Rectal smooth muscle tissue (tissue), 1 donor: ENCODE data around the gene DENND1C.
"Not testable (repeated sequence)": the region's sequence is repeated elsewhere in the genome, so short reads cannot be mapped to it uniquely, and the experiment has no call there.

Experiments used
- H3K27ac ChIP-seq: one replicate; pipeline ENCODE4 v1.7.0; 2013; ENCODE audit warnings: low read depth, low read length, inconsistent platforms
- H3K27me3 ChIP-seq: one replicate; pipeline ENCODE4 v1.7.0; 2013; ENCODE audit warnings: low read length; ENCODE audit not compliant: control insufficient read depth, insufficient read depth
- H3K36me3 ChIP-seq: one replicate; pipeline ENCODE4 v1.7.0; 2013; ENCODE audit warnings: low read length; ENCODE audit not compliant: control insufficient read depth, insufficient read depth
- H3K4me1 ChIP-seq: one replicate; pipeline ENCODE4 v1.7.0; 2013; ENCODE audit warnings: low read length; ENCODE audit not compliant: control insufficient read depth, insufficient read depth
- H3K4me3 ChIP-seq: one replicate; pipeline ENCODE4 v1.7.0; 2013; ENCODE audit warnings: low read length
- H3K9ac ChIP-seq: one replicate; pipeline ENCODE4 v1.7.0; 2013; ENCODE audit warnings: low read length

Gene DENND1C

GRCh38 chr19:6428692-6429418 is 52.7 kb downstream of the DENND1C start:
- not testable (repeated sequence) for H3K36me3 ChIP-seq, H3K4me3 ChIP-seq, H3K4me1 ChIP-seq, H3K27me3 ChIP-seq, H3K9ac ChIP-seq, H3K27ac ChIP-seq

GRCh38 chr19:6427131-6427530 is 54.5 kb downstream of the DENND1C start:
- no peak overlapping the region for H3K9ac ChIP-seq
- no peak overlapping the region for H3K27ac ChIP-seq
- H3K4me1 ChIP-seq = peaks cover 7% of the 10 kb centered on the region

GRCh38 chr19:6425732-6426620 is 55.6 kb downstream of the DENND1C start:
- Histone ChIP-seq H3K4me3 (peak overlapping the region; percentile 19), H3K27ac (peak overlapping the region; percentile 79), H3K9ac (no peak overlapping the region)

More at GRCh38 chr19:6427131-6427530, 54.5 kb downstream of the DENND1C start:
- Histone ChIP-seq H3K4me3 (no peak overlapping the region), H3K27me3 (no peaks in the 10 kb centered on the region), H3K36me3 (no peaks in the 10 kb centered on the region)

GRCh38 chr19:6424939-6425731 is 56.5 kb downstream of the DENND1C start:
- peaks cover 5% of the 10 kb centered on the region for H3K36me3 ChIP-seq
- H3K4me3 ChIP-seq = peak overlapping the region; percentile 19
- H3K4me1 ChIP-seq = peaks cover 7% of the 10 kb centered on the region
- H3K27me3 ChIP-seq = no peaks in the 10 kb centered on the region
- H3K9ac ChIP-seq = no peak overlapping the region
- peak overlapping the region; percentile 79 for H3K27ac ChIP-seq

More at GRCh38 chr19:6425732-6426620, 55.6 kb downstream of the DENND1C start:
- Histone ChIP-seq H3K4me1 (peaks cover 7% of the 10 kb centered on the region), H3K36me3 (peaks cover 3% of the 10 kb centered on the region), H3K27me3 (no peaks in the 10 kb centered on the region)

- peaks cover 5% of the 10 kb centered on the region for H3K36me3 ChIP-seq
- peaks cover 7% of the 10 kb centered on the region for H3K4me1 ChIP-seq
- H3K9ac ChIP-seq = peak within 1 kb of the TSS; percentile 29
- peak within 1 kb of the TSS; percentile 85 for H3K4me3 ChIP-seq
- peak within 1 kb of the TSS; percentile 79 for H3K27ac ChIP-seq
- no peaks in the 10 kb centered on the region for H3K27me3 ChIP-seq
Measured at GRCh38 chr19:6424195-6424938, 57.2 kb downstream of the DENND1C start, which contains the start of gene KHSRP. Gene KHSRP (minus strand): TSS chr19:6424811. CDS start chr19:6424701, 110 bp downstream.

- Histone ChIP-seq H3K4me3 (peak overlapping the region; percentile 85), H3K27me3 (no peaks in the 10 kb centered on the region)
Measured at GRCh38 chr19:6423499-6424194, 57.9 kb downstream of the DENND1C start.

GRCh38 chr19:6421075-6422014 is 60.2 kb downstream of the DENND1C start:
- H3K9ac ChIP-seq = no peak overlapping the region
- peaks cover 24% of the 10 kb centered on the region for H3K36me3 ChIP-seq
- H3K4me1 ChIP-seq = peaks cover 7% of the 10 kb centered on the region
- H3K4me3 ChIP-seq = no peak overlapping the region
- no peak overlapping the region for H3K27ac ChIP-seq
- no peaks in the 10 kb centered on the region for H3K27me3 ChIP-seq

More at GRCh38 chr19:6423499-6424194, 57.9 kb downstream of the DENND1C start:
- H3K36me3 ChIP-seq = peaks cover 5% of the 10 kb centered on the region
- peak overlapping the region; percentile 41 for H3K27ac ChIP-seq
- peak overlapping the region; percentile 29 for H3K9ac ChIP-seq
- peaks cover 7% of the 10 kb centered on the region for H3K4me1 ChIP-seq

- Histone ChIP-seq H3K4me1 (peaks cover 5% of the 10 kb centered on the region), H3K36me3 (peaks cover 43% of the 10 kb centered on the region), H3K27ac (no peak overlapping the region), H3K9ac (no peak overlapping the region), H3K27me3 (no peaks in the 10 kb centered on the region), H3K4me3 (no peak overlapping the region)
Measured at GRCh38 chr19:6418562-6418932, 63.0 kb downstream of the DENND1C start.

- H3K9ac ChIP-seq = no peak overlapping the region
Measured at GRCh38 chr19:6417713-6418561, 63.6 kb downstream of the DENND1C start.

More at GRCh38 chr19:6417713-6418561, 63.6 kb downstream of the DENND1C start:
- H3K27me3 ChIP-seq = no peaks in the 10 kb centered on the region
- no peak overlapping the region for H3K4me3 ChIP-seq
- no peak overlapping the region for H3K27ac ChIP-seq
- peaks cover 43% of the 10 kb centered on the region for H3K36me3 ChIP-seq
- no peaks in the 10 kb centered on the region for H3K4me1 ChIP-seq
